Neural progenitor cell (in vitro differentiated cells): ENCODE results near the gene RBP7. TPM values are rescaled to one million over a fixed set of nuclear protein-coding genes. Genes with fewer than 3 reads are reported as not detected.

ENCODE experiments used
- DNase-seq: peaks from one replicate; pipeline ENCODE4 v3.0.0-alpha.2; 2016; ENCODE audit warnings: low spot score
- H2AFZ ChIP-seq: fragments of 200-600 bp; sonication (generic); replicated peaks from 2 replicates; pipeline ENCODE4 v1.6.1; 2016; ENCODE audit warnings: antibody characterized with exemption
- H3F3A ChIP-seq: fragments of 200-600 bp; sonication (generic); 2 replicates; pipeline ENCODE4 v1.6.1; 2016; ENCODE audit warnings: antibody characterized with exemption, low read depth
- H3K27ac ChIP-seq: fragments of 200-600 bp; sonication (generic); 2 replicates; pipeline ENCODE4 v1.5.1; 2016; ENCODE audit warnings: mild to moderate bottlenecking
- H3K27me3 ChIP-seq: fragments of 200-600 bp; sonication (generic); 2 replicates; pipeline ENCODE4 v1.6.1; 2016; ENCODE audit warnings: mild to moderate bottlenecking, moderate library complexity
- H3K36me3 ChIP-seq: fragments of 200-600 bp; sonication (generic); 2 replicates; pipeline ENCODE4 v1.5.1; 2016
- H3K4me1 ChIP-seq: fragments of 200-600 bp; sonication (generic); 2 replicates; pipeline ENCODE4 v1.6.1; 2016; ENCODE audit warnings: mixed run types
- H3K4me2 ChIP-seq: fragments of 200-600 bp; sonication (generic); 2 replicates; pipeline ENCODE4 v1.6.1; 2016
- H3K4me3 ChIP-seq: fragments of 200-600 bp; sonication (generic); 2 replicates; pipeline ENCODE4 v1.5.1; 2016
- H3K79me2 ChIP-seq: fragments of 200-600 bp; sonication (generic); 2 replicates; pipeline ENCODE4 v1.6.1; 2016; ENCODE audit warnings: low read depth
- H3K9ac ChIP-seq: fragments of 200-600 bp; sonication (generic); 2 replicates; pipeline ENCODE4 v1.6.1; 2016
- H3K9me3 ChIP-seq: fragments of 200-600 bp; sonication (generic); 2 replicates; pipeline ENCODE4 v1.5.1; 2016; ENCODE audit warnings: low read depth
- H4K20me1 ChIP-seq: fragments of 200-600 bp; sonication (generic); 2 replicates; pipeline ENCODE4 v1.6.1; 2016; ENCODE audit warnings: low read depth
- H3K27ac Mint-ChIP-seq: 3 replicates; pipeline ENCODE4 v1.8.0; 2021; ENCODE audit warnings: mixed read lengths
- H3K27me3 Mint-ChIP-seq: 2 replicates; pipeline ENCODE4 v1.8.0; 2022; ENCODE audit warnings: low read depth, mild to moderate bottlenecking, inconsistent platforms, moderate library complexity, mixed read lengths; ENCODE audit not compliant: insufficient read depth
- H3K36me3 Mint-ChIP-seq: 3 replicates; pipeline ENCODE4 v1.8.0; 2021; ENCODE audit warnings: mixed read lengths
- H3K4me1 Mint-ChIP-seq: 3 replicates; pipeline ENCODE4 v1.8.0; 2021; ENCODE audit warnings: mixed read lengths
- H3K4me3 Mint-ChIP-seq: 3 replicates; pipeline ENCODE4 v1.8.0; 2021; ENCODE audit warnings: mild to moderate bottlenecking, moderate library complexity, mixed read lengths
- H3K9me3 Mint-ChIP-seq: 3 replicates; pipeline ENCODE4 v1.8.0; 2020; ENCODE audit warnings: mixed read lengths
- EZH2 ChIP-seq: fragments of 200-600 bp; sonication (generic); IDR thresholded peaks from 2 replicates; pipeline ENCODE4 v1.6.1; 2017; ENCODE audit warnings: antibody characterized with exemption, mild to moderate bottlenecking, moderate library complexity
- EZH2phosphoT487 ChIP-seq: fragments of 200-600 bp; sonication (generic); IDR thresholded peaks from 2 replicates; pipeline ENCODE4 v1.6.1; 2017; ENCODE audit warnings: antibody characterized with exemption
- total RNA-seq: library from RNA; depleted of rRNA; stranded (reverse); fragments of >200 nt; gene quantifications from 2 replicates; pipeline ENCODE4 v1.2.3, GENCODE V29; 2015; ENCODE audit warnings: low replicate concordance
- TF ChIP-seq, protein P1 (sequence below): fragments of 200-600 bp; sonication (generic); IDR thresholded peaks from 2 replicates; pipeline ENCODE4 v1.5.1; 2017; ENCODE audit warnings: antibody characterized with exemption, mild to moderate bottlenecking

The RBP7 gene
- total RNA-seq, 1 donor from 2014 or later = not detected

DNA sequence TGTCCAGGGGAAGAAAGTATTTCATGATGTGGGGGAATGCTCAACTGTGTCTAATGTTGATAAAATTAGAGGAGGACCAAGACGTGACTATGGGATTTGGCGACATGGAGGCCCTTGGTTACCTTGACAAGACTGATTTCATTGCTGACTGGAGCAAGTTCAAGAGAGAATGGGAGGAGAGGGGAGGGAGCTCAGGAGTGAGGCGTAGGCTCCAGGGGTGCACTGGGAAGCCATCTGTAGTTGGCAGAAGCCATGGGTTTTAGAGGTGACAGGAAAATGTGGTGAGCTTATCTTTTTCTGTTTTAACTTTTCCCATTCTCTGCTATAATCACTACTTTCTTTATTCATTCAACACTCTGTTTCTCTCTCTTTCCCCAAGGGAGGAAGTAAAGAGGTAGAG, 51.6 kb downstream of the RBP7 start:
- Mint-ChIP-seq H3K4me3 (no peak overlapping the region), H3K27ac (no peak overlapping the region), H3K9me3 (no peaks in the 10 kb centered on the region), H3K4me1 (peaks cover 27% of the 10 kb centered on the region), H3K36me3 (peaks cover 34% of the 10 kb centered on the region), H3K27me3 (no peaks in the 10 kb centered on the region)
- TF ChIP-seq EZH2 (no peak), EZH2phosphoT487 (no peak)
- TF ChIP-seq, protein P1, sequence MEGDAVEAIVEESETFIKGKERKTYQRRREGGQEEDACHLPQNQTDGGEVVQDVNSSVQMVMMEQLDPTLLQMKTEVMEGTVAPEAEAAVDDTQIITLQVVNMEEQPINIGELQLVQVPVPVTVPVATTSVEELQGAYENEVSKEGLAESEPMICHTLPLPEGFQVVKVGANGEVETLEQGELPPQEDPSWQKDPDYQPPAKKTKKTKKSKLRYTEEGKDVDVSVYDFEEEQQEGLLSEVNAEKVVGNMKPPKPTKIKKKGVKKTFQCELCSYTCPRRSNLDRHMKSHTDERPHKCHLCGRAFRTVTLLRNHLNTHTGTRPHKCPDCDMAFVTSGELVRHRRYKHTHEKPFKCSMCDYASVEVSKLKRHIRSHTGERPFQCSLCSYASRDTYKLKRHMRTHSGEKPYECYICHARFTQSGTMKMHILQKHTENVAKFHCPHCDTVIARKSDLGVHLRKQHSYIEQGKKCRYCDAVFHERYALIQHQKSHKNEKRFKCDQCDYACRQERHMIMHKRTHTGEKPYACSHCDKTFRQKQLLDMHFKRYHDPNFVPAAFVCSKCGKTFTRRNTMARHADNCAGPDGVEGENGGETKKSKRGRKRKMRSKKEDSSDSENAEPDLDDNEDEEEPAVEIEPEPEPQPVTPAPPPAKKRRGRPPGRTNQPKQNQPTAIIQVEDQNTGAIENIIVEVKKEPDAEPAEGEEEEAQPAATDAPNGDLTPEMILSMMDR = no peak
- H3K4me2 ChIP-seq = no peak overlapping the region
- no peak overlapping the region for H3K4me3 ChIP-seq
- peaks cover 18% of the 10 kb centered on the region for H3K4me1 ChIP-seq
- H3K27ac ChIP-seq = no peak overlapping the region
- no peak overlapping the region for H2AFZ ChIP-seq
- no peaks in the 10 kb centered on the region for H3K27me3 ChIP-seq
- no peaks in the 10 kb centered on the region for H3K9me3 ChIP-seq
- peaks cover 8% of the 10 kb centered on the region for H3F3A ChIP-seq
- peaks cover 57% of the 10 kb centered on the region for H4K20me1 ChIP-seq
- no peaks in the 10 kb centered on the region for H3K36me3 ChIP-seq
- DNase-seq = no peak
- H3K79me2 ChIP-seq = peaks cover 99% of the 10 kb centered on the region
- H3K9ac ChIP-seq = no peak overlapping the region

DNA sequence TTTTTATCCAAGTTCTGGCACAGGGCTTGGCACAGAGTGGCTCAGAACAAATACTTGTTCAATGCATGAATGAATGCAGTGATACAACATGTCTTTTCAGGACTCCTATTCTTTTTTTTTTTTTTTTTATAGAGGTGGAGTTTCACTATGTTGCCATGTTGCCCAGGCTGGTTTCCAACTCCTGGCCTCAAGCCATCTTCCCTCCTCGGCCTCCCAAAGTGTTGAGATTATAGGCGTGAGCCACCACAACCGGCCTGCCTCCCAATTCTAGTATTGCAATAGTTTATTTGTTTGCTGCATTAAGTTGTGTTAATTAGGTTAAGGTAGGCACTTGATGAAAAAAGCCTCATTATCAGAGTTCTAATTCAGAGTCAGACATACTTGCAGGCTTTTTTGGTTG, 53.6 kb downstream of the RBP7 start:
- Histone ChIP-seq H3F3A (peaks cover 8% of the 10 kb centered on the region), H3K79me2 (peaks cover 99% of the 10 kb centered on the region), H3K27ac (no peak overlapping the region), H3K4me1 (peaks cover 17% of the 10 kb centered on the region), H3K4me3 (no peak overlapping the region), H3K4me2 (no peak overlapping the region), H3K27me3 (no peaks in the 10 kb centered on the region), H3K36me3 (no peaks in the 10 kb centered on the region), H2AFZ (no peak overlapping the region), H3K9me3 (no peaks in the 10 kb centered on the region), H3K9ac (no peak overlapping the region), H4K20me1 (peaks cover 57% of the 10 kb centered on the region)
- TF ChIP-seq, protein P1 = no peak
- no peak for TF ChIP-seq EZH2phosphoT487
- no peak for TF ChIP-seq EZH2
- H3K27me3 Mint-ChIP-seq = no peaks in the 10 kb centered on the region
- H3K9me3 Mint-ChIP-seq = no peaks in the 10 kb centered on the region
- no peak overlapping the region for H3K4me3 Mint-ChIP-seq
- H3K36me3 Mint-ChIP-seq = peaks cover 38% of the 10 kb centered on the region
- H3K27ac Mint-ChIP-seq = no peak overlapping the region
- H3K4me1 Mint-ChIP-seq = peaks cover 24% of the 10 kb centered on the region
- DNase-seq = no peak

DNA sequence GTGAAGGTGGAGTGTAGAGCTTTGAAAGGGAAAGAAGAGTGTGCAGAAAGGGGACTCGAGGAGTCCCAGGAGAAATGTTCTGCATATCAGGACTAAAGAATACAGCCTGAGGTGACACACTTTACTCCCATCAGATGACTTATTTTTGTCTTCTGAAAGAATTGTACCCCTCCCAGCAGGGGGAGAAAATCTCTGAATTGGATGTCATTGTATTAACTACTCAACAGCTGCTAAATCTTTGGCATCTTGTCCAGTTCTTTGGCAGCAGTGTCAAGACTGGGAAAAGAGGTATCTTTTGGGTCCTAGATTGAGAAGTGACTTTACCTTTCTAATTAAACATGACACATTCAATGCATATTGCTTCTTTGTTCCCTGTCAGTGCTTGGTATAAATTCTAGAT, 54.6 kb downstream of the RBP7 start:
- TF ChIP-seq, protein P1 = no peak
- TF ChIP-seq EZH2phosphoT487 (no peak), EZH2 (no peak)
- peaks cover 6% of the 10 kb centered on the region for H3K4me1 ChIP-seq
- no peak overlapping the region for H3K9ac ChIP-seq
- no peak overlapping the region for H3K27ac ChIP-seq
- no peaks in the 10 kb centered on the region for H3K36me3 ChIP-seq
- H3K4me3 ChIP-seq = no peak overlapping the region
- no peaks in the 10 kb centered on the region for H3K9me3 ChIP-seq
- H3K27me3 ChIP-seq = no peaks in the 10 kb centered on the region
- H3K4me2 ChIP-seq = no peak overlapping the region
- peaks cover 38% of the 10 kb centered on the region for H3K36me3 Mint-ChIP-seq
- H3F3A ChIP-seq = peaks cover 2% of the 10 kb centered on the region
- H3K27ac Mint-ChIP-seq = no peak overlapping the region
- H3K79me2 ChIP-seq = peaks cover 97% of the 10 kb centered on the region
- no peak overlapping the region for H3K4me3 Mint-ChIP-seq
- no peak overlapping the region for H2AFZ ChIP-seq
- H3K27me3 Mint-ChIP-seq = no peaks in the 10 kb centered on the region
- H4K20me1 ChIP-seq = peaks cover 55% of the 10 kb centered on the region
- no peak for DNase-seq
- H3K4me1 Mint-ChIP-seq = peaks cover 14% of the 10 kb centered on the region
- no peaks in the 10 kb centered on the region for H3K9me3 Mint-ChIP-seq
